ENCODE results near the gene ZG16B.

DNA sequence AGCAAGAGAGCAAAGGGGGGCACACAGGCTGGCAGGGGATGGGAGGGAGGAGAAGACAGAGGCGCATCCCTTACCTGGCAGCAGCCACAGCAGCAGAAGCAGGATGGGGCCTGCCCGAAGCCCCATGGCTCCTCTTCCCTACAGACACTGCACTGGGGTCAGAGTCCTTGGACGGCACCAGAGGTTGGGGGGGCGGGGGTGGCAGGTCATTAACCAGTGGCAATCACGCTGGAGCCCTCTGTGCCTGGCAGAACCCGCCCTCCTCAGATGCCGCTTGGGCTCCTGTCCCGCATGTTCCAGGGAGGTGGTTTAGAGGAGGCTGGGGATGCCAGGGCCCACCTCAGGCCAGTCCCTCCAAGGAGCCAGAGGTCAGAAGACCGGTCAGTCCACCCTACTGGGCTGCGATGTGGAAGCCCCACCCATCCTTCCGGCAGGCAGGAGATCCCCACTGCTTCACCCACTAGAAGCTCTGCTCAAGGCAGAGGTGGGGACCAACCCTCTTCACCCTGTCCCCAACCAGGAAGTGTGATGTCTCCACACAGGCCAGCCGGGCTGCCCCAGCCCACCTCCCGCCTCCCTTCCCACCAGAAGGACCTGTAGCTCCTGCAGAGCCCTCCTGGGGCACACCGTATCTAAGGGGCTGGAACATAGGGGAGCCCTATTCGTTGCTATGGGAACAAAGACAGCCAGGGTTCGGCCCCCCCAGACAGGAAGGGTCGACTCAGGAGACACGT lies 11.7 kb downstream of the ZG16B start:
- TF ChIP-seq, protein P1, sequence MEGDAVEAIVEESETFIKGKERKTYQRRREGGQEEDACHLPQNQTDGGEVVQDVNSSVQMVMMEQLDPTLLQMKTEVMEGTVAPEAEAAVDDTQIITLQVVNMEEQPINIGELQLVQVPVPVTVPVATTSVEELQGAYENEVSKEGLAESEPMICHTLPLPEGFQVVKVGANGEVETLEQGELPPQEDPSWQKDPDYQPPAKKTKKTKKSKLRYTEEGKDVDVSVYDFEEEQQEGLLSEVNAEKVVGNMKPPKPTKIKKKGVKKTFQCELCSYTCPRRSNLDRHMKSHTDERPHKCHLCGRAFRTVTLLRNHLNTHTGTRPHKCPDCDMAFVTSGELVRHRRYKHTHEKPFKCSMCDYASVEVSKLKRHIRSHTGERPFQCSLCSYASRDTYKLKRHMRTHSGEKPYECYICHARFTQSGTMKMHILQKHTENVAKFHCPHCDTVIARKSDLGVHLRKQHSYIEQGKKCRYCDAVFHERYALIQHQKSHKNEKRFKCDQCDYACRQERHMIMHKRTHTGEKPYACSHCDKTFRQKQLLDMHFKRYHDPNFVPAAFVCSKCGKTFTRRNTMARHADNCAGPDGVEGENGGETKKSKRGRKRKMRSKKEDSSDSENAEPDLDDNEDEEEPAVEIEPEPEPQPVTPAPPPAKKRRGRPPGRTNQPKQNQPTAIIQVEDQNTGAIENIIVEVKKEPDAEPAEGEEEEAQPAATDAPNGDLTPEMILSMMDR (IDR thresholded peaks at IDR 0.05), result no peak
- no peak for TF ChIP-seq EP300 (IDR thresholded peaks at IDR 0.05)

All from ovary (tissue), 3 donors.